Measurements from ENCODE around the gene SEC14L5. TPM values are rescaled to one million over a fixed set of nuclear protein-coding genes. Genes with fewer than 3 reads are reported as not detected.

SEC14L5 gene
- total and polyA plus RNA-seq, 2 of the 4 experiments (the other 2 are of a cell fraction): 0.07 TPM; not detected in 1

GRCh38 chr16:4944333-4945281 lies 13.5 kb upstream of the SEC14L5 start:
- Histone ChIP-seq H3K23ac (ENCODE audit: low read depth, low read length) (peak overlapping the region; percentile 76), H3K36me3 (ENCODE audit: control insufficient read depth, insufficient read depth, low read length) (no peaks in the 10 kb centered on the region), H3K18ac (ENCODE audit: low read depth, low read length) (peak overlapping the region; percentile 53), H4K91ac (ENCODE audit: insufficient read depth, low read depth, low read length) (peak overlapping the region; percentile 94), H3K14ac (replicated peaks; ENCODE audit: low read depth, low read length) (peak overlapping the region; percentile 43), H3K9ac (ENCODE audit: low read depth, low read length) (no peak overlapping the region), H4K5ac (ENCODE audit: low read depth, low read length) (peak overlapping the region; percentile 41), H3K79me1 (ENCODE audit: low read depth in 1 of 2, low read length in 2 of 2) (no peaks in the 10 kb centered on the region), H3K9me1 (ENCODE audit: insufficient read depth, low read length) (peaks cover 22% of the 10 kb centered on the region; the same call in 1 of the 2 replicates), H3K4ac (ENCODE audit: low read depth, low read length) (peak overlapping the region; percentile 89), H2BK15ac (ENCODE audit: low read depth, low read length) (peak overlapping the region; percentile 82; the same call in 1 of the 3 replicates), H2AK9ac (replicated peaks; ENCODE audit: low read depth, low read length, poor library complexity) (peak overlapping the region; percentile 97), H3K27me3 (ENCODE audit: control insufficient read depth, insufficient read depth, low read length) (no peaks in the 10 kb centered on the region), H2BK20ac (ENCODE audit: low read depth, low read length) (peak overlapping the region; percentile 94), H4K8ac (ENCODE audit: low read depth in 2 of 2, low read length in 2 of 2) (peak overlapping the region; percentile 18 to 84; a peak in 3 of 4 replicates), H2AK5ac (ENCODE audit: low read depth, low read length) (peak overlapping the region; percentile 95), H3K4me3 (ENCODE audit: insufficient read depth, low read depth, low read length) (no peak overlapping the region), H3K27ac (ENCODE audit: insufficient read depth, low read length) (peak overlapping the region; percentile 94), H2BK5ac (ENCODE audit: low read depth, low read length, poor library complexity, severe bottlenecking) (peak overlapping the region; percentile 95), H2BK120ac (ENCODE audit: low read depth, low read length) (peak overlapping the region; percentile 96), H4K20me1 (ENCODE audit: insufficient read depth, low read length) (0 out of 2 replicates have a peak, but pooled peaks cover 3% of the 10 kb centered on the region), H3K56ac (ENCODE audit: extremely low read depth, insufficient read depth, low read length) (peak overlapping the region; percentile 80; the same call in 1 of the 2 replicates), H3K4me2 (ENCODE audit: low read depth, low read length) (peak overlapping the region; percentile 56), H3K9me3 (ENCODE audit: control insufficient read depth, insufficient read depth, low read length) (no peaks in the 10 kb centered on the region), H3K4me1 (ENCODE audit: control insufficient read depth, insufficient read depth, low read length) (peaks cover 29% of the 10 kb centered on the region), H2AFZ (replicated peaks; ENCODE audit: low read length, poor library complexity) (peak overlapping the region; percentile 79)
- peak; percentile 80 for ATAC-seq (ENCODE audit: low read depth)
- intact Hi-C loops (cut with micrococcal nuclease) (loop anchor here (5.0 kb wide), 1 partner anchor 62 kb away; no protein-coding TSS in a partner anchor), dilution Hi-C loops (cut with HindIII; ENCODE audit: low sequenced_read_pairs, unreplicated experiment) (no loop called here), in situ Hi-C loops (cut with MboI; ENCODE audit: low sequenced_read_pairs) (loop anchor here (10.0 kb wide), 1 partner anchor 60 kb away; no protein-coding TSS in a partner anchor)
- 68% methylated on average over 7 of the region's 20 CpGs; no CpG with 5 or more reads in 1 of the 2 experiments for WGBS, 2 experiments (ENCODE audit: extremely low coverage in 2 of 2, insufficient read length in 1 of 2)
- ChIA-PET CTCF (no interaction called here), POLR2A (ENCODE audit: unreplicated experiment) (no interaction called here)
- peak; percentile 97 for DNase-seq
- no TSS peak for BruUV-seq (replicated peaks)
- TF ChIP-seq CEBPB (IDR thresholded peaks at IDR 0.05; ENCODE audit: low read depth, low read length) (peak; percentile 51; the same call in 1 of the 2 replicates), CHD1 (IDR thresholded peaks at IDR 0.05; ENCODE audit: low read depth, low read length) (no peak), ELK1 (IDR thresholded peaks at IDR 0.05; ENCODE audit: borderline replicate concordance, low read depth, low read length) (no peak), USF2 (IDR thresholded peaks at IDR 0.05; ENCODE audit: low read depth, low read length) (0 out of 2 replicates have a peak, but pooled peaks have one; percentile 24), CTCF (conservative IDR thresholded peaks at IDR 0.05; ENCODE audit: low read depth, low read length) (no peak), RCOR1 (IDR thresholded peaks at IDR 0.05; ENCODE audit: insufficient replicate concordance, low read length) (peak; percentile 20), RAD21 (IDR thresholded peaks at IDR 0.05; ENCODE audit: low read length) (0 out of 2 replicates have a peak, but pooled peaks have one; percentile 8), SMC3 (IDR thresholded peaks at IDR 0.05; ENCODE audit: low read depth, low read length) (no peak), MAZ (IDR thresholded peaks at IDR 0.05; ENCODE audit: borderline replicate concordance, low read depth, low read length) (peak; percentile 96), POLR2A (IDR thresholded peaks at IDR 0.05; ENCODE audit: low read depth, low read length) (no peak), MAFK (IDR thresholded peaks at IDR 0.05; ENCODE audit: low read depth, low read length) (no peak), RFX5 (IDR thresholded peaks at IDR 0.05; ENCODE audit: low read depth, low read length) (no peak), BHLHE40 (IDR thresholded peaks at IDR 0.05; ENCODE audit: low read depth, low read length) (peak; percentile 70)
